ENCODE results near the gene EIF4G1. TPM values are rescaled to one million over a fixed set of nuclear protein-coding genes. Genes with fewer than 3 reads are reported as not detected.

The EIF4G1 gene
- polyA plus RNA-seq, 6 donors from 2014 or later: 6.4 to 30.0 (median 14.1) TPM

- no peak for ATAC-seq (ENCODE audit: low read depth in 2 of 2)
- H3K27me3 Mint-ChIP-seq: peaks cover 55 to 72% (median 61%) of the 10 kb centered on the region in 3 donors
- H3K27ac Mint-ChIP-seq: peak within 1 kb of the TSS in 1 of 6 donors; percentile 22
- peak within 1 kb of the TSS; percentile 55 to 87 (median 76) for H3K4me3 Mint-ChIP-seq
- peaks cover 6 to 20% (median 11%) of the 10 kb centered on the region in 3 donors for H3K4me1 Mint-ChIP-seq
- peaks cover 0 to 7% of the 10 kb centered on the region in 2 donors for H3K36me3 Mint-ChIP-seq
- DNase-seq: no peak
- no peaks in the 10 kb centered on the region for H3K9me3 Mint-ChIP-seq
Measured at GRCh38 chr3:184377882-184378445, 63.6 kb downstream of the EIF4G1 start, which contains the start of gene THPO. THPO (minus strand) TSS chr3:184378207; CDS start chr3:184376259, 1,948 bp downstream.

- H3K27me3 Mint-ChIP-seq: peaks cover 56 to 78% (median 64%) of the 10 kb centered on the region in 3 donors
- ATAC-seq (ENCODE audit: low read depth in 2 of 2) (no peak), DNase-seq (no peak)
- peaks cover 6 to 20% (median 11%) of the 10 kb centered on the region in 3 donors for H3K4me1 Mint-ChIP-seq
- peak overlapping the region in 2 of 6 donors; percentile 22 to 59 for H3K27ac Mint-ChIP-seq
- peaks cover 0 to 7% of the 10 kb centered on the region in 2 donors for H3K36me3 Mint-ChIP-seq
- peak overlapping the region; percentile 63 to 87 (median 78) for H3K4me3 Mint-ChIP-seq
- H3K9me3 Mint-ChIP-seq: no peaks in the 10 kb centered on the region
Measured at GRCh38 chr3:184378651-184379357, 64.4 kb downstream of the EIF4G1 start.

GRCh38 chr3:184379358-184380184 lies 65.2 kb downstream of the EIF4G1 start, which contains the start of gene CHRD:
CHRD (plus strand) TSS chr3:184380054; CDS start chr3:184380319, 265 bp downstream.
- Mint-ChIP-seq H3K27ac (peak within 1 kb of the TSS in 3 of 6 donors; percentile 22 to 59 (median 47)), H3K36me3 (peaks cover 0 to 7% of the 10 kb centered on the region in 2 donors), H3K4me3 (peak within 1 kb of the TSS; percentile 70 to 87 (median 84)), H3K27me3 (peaks cover 59 to 85% (median 71%) of the 10 kb centered on the region in 3 donors), H3K4me1 (peaks cover 6 to 20% (median 11%) of the 10 kb centered on the region in 3 donors), H3K9me3 (no peaks in the 10 kb centered on the region)
- ATAC-seq (ENCODE audit: low read depth in 2 of 2) (peak; percentile 5 to 11), DNase-seq (no peak)

- H3K27me3 Mint-ChIP-seq: peaks cover 60 to 87% (median 75%) of the 10 kb centered on the region in 3 donors
- H3K4me1 Mint-ChIP-seq: peaks cover 6 to 20% (median 11%) of the 10 kb centered on the region in 3 donors
- no peaks in the 10 kb centered on the region for H3K9me3 Mint-ChIP-seq
- ATAC-seq (ENCODE audit: low read depth in 2 of 2) (peak; percentile 27 to 36), DNase-seq (no peak)
- H3K4me3 Mint-ChIP-seq: peak overlapping the region in 1 of 8 donors; percentile 72
- H3K36me3 Mint-ChIP-seq: peaks cover 0 to 7% of the 10 kb centered on the region in 2 donors
- H3K27ac Mint-ChIP-seq: no peak overlapping the region
Measured at GRCh38 chr3:184380185-184380626, 65.8 kb downstream of the EIF4G1 start.

- DNase-seq: peak; percentile 14
- H3K4me1 Mint-ChIP-seq: peaks cover 6 to 20% (median 11%) of the 10 kb centered on the region in 3 donors
- peaks cover 0 to 7% of the 10 kb centered on the region in 2 donors for H3K36me3 Mint-ChIP-seq
- H3K27me3 Mint-ChIP-seq: peaks cover 57 to 83% (median 70%) of the 10 kb centered on the region in 3 donors
- no peaks in the 10 kb centered on the region for H3K9me3 Mint-ChIP-seq
- peak; percentile 44 to 54 for ATAC-seq (ENCODE audit: low read depth in 2 of 2)
- H3K4me3 Mint-ChIP-seq: peak overlapping the region; percentile 64 to 87 (median 78)
- H3K27ac Mint-ChIP-seq: no peak overlapping the region
Measured at GRCh38 chr3:184380627-184381260, 66.3 kb downstream of the EIF4G1 start.

GRCh38 chr3:184381261-184382224 lies 67.1 kb downstream of the EIF4G1 start:
- Mint-ChIP-seq H3K36me3 (peaks cover 0 to 7% of the 10 kb centered on the region in 2 donors), H3K27me3 (peaks cover 54 to 83% (median 70%) of the 10 kb centered on the region in 3 donors), H3K9me3 (no peaks in the 10 kb centered on the region), H3K4me3 (peak overlapping the region; percentile 64 to 90 (median 83)), H3K4me1 (peaks cover 6 to 20% (median 11%) of the 10 kb centered on the region in 3 donors), H3K27ac (no peak overlapping the region)
- DNase-seq: peak; percentile 13
- ATAC-seq (ENCODE audit: low read depth in 2 of 2): peak; percentile 43 to 57

GRCh38 chr3:184382326-184383032 lies 68.1 kb downstream of the EIF4G1 start:
- peak overlapping the region in 2 of 8 donors; percentile 36 to 75 for H3K4me3 Mint-ChIP-seq
- peaks cover 0 to 7% of the 10 kb centered on the region in 2 donors for H3K36me3 Mint-ChIP-seq
- no peak overlapping the region for H3K27ac Mint-ChIP-seq

GRCh38 chr3:184383033-184383740 lies 68.8 kb downstream of the EIF4G1 start:
- ATAC-seq (ENCODE audit: low read depth in 2 of 2) (no peak), DNase-seq (no peak)
- peaks cover 6 to 18% (median 11%) of the 10 kb centered on the region in 3 donors for H3K4me1 Mint-ChIP-seq
- H3K27ac Mint-ChIP-seq: no peak overlapping the region
- peaks cover 0 to under 1% (median 0%) of the 10 kb centered on the region in 7 donors for H3K9me3 Mint-ChIP-seq
- H3K36me3 Mint-ChIP-seq: peaks cover 0 to 7% of the 10 kb centered on the region in 2 donors
- H3K4me3 Mint-ChIP-seq: no peak overlapping the region
- H3K27me3 Mint-ChIP-seq: peaks cover 43 to 83% (median 70%) of the 10 kb centered on the region in 3 donors

More at GRCh38 chr3:184382326-184383032, 68.1 kb downstream of the EIF4G1 start:
- Mint-ChIP-seq H3K9me3 (no peaks in the 10 kb centered on the region), H3K27me3 (peaks cover 45 to 83% (median 70%) of the 10 kb centered on the region in 3 donors), H3K4me1 (peaks cover 6 to 20% (median 11%) of the 10 kb centered on the region in 3 donors)
- ATAC-seq (ENCODE audit: low read depth in 2 of 2) (no peak), DNase-seq (no peak)

GRCh38 chr3:184384342-184384741 lies 69.9 kb downstream of the EIF4G1 start:
- peaks cover 0 to 1% (median 0%) of the 10 kb centered on the region in 7 donors for H3K9me3 Mint-ChIP-seq

More at GRCh38 chr3:184384342-184384741, 69.9 kb downstream of the EIF4G1 start:
- no peak overlapping the region for H3K27ac Mint-ChIP-seq
- H3K36me3 Mint-ChIP-seq: peaks cover 0 to 2% of the 10 kb centered on the region in 2 donors
- H3K27me3 Mint-ChIP-seq: peaks cover 40 to 82% (median 70%) of the 10 kb centered on the region in 3 donors
- peak overlapping the region in 1 of 8 donors; percentile 20 for H3K4me3 Mint-ChIP-seq
- no peak for ATAC-seq (ENCODE audit: low read depth in 2 of 2)
- H3K4me1 Mint-ChIP-seq: peaks cover 2 to 11% (median 6%) of the 10 kb centered on the region in 3 donors
- no peak for DNase-seq
